GM18870 (cell line): ENCODE results near the gene IGLL5.
"Not testable (repeated sequence)": the region's sequence is repeated elsewhere in the genome, so short reads cannot be mapped to it uniquely, and the experiment has no call there.

Experiments
- ATAC-seq: cut with Tn5 transposase; IDR thresholded peaks from one replicate; pipeline ENCODE4 v1.9.1; 2021; ENCODE audit warnings: moderate library complexity; ENCODE audit not compliant: unreplicated experiment

Gene IGLL5

GRCh38 chr22:22912988-22913253, 25.3 kb downstream of the IGLL5 start:
- no peak for ATAC-seq

- no peak for ATAC-seq
Measured at GRCh38 chr22:22913989-22914388, 26.4 kb downstream of the IGLL5 start.

DNA sequence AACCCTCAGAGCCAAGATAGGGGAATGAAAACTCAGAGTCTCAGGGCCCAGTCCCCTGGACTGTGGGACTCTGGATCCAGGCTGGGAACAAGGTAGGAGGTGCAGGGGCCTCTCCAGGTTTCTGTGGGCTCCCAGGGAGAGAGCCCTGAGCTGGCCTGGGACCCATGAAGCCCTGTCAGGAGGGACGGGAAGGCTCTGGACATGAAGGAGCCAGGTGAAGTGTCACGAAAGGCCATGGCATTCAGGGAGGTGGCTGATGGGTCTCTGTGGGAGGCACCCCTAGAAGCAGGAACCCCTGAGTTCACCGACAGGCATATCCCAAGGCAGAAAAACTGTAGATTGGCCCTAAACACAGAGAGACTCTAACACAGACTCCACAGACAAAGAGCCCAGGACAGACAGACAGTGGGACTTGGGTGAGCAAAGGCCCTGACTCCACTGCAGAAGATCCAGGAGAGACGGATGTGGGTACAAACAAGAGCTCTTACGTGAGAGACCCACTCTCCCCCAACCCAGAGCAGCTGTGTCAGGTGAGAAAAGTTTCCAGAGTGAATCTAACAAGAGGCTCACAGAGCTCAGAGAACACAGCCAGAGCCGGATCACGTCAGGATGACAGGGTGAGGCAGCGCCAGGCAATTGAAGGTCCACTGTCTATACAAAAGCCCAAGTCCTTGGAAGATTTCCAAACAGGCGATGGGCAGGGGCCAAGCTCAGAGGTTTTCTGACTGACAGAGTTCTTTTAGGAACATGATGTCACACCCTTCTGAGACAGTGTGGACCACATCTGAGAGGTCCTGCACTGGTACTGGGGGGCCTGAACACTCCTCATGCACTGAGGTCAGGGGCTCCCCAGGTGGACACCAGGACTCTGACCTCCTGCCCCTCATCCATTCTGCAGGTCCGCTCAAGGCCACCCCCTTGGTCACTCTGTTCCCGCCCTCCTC, 27.4 kb downstream of the IGLL5 start:
- ATAC-seq = no peak

GRCh38 chr22:22915670-22916035, 28.0 kb downstream of the IGLL5 start:
- no peak for ATAC-seq

DNA sequence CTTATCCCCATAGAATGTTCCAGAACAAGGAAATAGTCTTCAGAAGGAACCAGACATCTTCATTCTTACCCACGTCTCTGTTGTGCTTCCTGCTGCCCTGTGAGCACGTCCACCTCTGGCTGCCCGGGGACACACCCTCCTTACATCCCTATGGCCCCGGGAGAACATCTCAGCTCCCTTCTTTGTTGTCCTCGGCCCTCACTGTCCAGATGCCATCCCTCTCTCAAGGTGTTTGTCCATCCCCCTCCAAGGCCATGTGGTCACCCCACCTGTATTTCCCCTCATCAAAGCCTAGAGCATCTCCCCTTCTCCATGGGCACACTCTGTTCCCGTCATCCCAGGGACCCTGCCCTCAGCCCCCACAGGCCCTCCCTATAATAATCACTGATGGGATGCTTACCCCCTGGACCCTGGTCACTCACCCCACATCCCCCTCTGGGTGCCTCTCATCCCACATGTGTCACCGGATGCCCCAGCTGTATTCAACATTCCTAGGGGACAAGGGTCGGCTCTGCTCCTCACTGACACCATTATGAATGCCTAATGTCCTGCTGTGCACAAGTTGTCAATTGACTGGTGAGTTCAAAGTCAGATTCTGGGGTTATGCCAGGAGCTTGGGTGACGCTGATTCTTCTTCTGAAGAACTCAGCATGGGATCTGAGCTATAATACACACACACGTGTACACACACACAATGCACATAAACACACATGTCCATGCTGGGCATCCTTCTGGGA, 28.8 kb downstream of the IGLL5 start:
- ATAC-seq = no peak

DNA sequence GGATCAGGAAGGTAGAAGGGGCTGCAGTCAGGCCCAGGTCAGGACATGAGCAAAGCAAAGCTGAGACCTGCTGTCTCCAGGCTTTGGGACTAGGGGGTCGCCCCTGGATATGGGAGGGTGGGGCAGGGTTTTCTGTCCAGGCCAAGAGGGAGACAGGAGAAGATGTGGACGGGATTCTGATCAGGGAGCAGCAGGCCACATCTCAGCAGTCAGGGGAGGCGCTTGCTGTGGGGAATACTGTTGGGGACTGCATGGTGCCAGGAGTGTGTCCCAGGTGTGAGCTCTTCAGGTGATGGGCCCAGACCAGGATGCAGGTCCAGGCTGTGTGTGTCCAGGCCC, 29.3 kb downstream of the IGLL5 start:
- ATAC-seq = no peak

DNA sequence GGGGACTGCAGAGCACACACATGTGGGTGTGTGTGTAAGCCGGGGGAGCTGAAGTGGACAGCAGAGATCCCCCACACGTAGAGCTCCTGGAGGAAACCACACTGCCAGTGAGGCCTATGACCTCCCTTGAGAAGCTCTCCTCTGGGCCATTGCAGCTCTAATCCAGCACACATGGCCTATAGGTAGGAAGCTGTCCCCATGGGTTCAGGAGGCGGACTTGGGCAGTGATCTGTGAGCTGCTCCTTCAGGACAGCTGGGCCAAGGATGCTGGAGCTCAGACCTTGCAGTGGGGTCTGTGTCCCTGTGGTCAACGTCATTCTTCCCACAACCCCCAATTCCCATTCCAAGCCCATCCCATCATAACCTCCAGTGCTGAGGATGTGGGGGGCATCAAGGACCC, 29.8 kb downstream of the IGLL5 start:
- ATAC-seq = no peak

DNA sequence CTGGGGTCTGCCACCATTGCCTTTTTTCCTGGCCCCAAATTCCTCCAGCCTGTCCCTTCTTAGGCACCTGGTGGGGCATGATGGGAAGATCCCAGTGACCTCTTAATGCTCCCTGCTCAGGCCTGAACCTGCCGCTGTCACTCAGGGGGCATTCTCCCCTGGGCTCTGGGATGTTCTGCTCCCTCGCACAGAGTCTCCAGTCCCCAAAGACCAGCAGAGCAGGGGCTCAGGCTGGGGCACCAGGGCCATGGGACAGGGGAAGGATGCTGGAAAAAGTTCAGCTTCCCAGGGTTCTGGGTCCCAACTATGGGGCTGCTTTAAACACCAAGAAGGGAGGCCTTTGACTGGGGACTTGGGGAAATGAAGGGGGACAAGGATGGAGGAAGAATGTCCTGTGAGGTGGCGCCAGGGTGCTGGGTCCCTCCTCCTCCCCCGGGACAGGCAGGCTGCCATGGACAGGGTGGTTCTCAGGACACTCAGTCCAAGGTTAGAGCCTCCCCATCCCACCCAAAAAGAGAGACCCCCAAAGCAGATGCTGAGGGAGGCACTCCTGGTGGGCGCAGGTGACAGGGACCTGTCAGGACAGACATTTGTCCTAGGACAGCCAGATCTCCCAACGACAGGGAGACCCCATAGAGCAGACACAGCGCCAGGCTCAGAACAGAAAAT, 30.8 kb downstream of the IGLL5 start:
- ATAC-seq = no peak

DNA sequence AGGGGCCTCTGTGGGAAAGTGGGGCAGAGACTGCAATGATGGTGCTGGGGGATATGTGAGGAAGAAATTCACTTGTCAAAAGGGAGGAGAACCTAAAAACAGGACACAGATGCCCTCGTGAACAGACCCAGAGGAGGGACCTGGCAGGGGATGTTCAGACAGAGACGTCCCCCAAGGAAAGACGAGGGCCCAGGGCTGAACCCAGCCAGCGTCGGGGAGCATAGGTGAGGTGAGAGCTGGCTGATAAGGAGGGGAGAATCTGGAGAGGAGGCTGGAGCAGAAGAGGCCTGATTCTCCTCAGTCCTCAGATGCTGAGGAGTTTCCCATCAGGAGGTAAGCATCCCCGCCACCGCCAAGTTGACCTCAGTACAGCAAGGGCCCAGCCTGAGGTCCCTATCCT, 31.4 kb downstream of the IGLL5 start:
- ATAC-seq = no peak

DNA sequence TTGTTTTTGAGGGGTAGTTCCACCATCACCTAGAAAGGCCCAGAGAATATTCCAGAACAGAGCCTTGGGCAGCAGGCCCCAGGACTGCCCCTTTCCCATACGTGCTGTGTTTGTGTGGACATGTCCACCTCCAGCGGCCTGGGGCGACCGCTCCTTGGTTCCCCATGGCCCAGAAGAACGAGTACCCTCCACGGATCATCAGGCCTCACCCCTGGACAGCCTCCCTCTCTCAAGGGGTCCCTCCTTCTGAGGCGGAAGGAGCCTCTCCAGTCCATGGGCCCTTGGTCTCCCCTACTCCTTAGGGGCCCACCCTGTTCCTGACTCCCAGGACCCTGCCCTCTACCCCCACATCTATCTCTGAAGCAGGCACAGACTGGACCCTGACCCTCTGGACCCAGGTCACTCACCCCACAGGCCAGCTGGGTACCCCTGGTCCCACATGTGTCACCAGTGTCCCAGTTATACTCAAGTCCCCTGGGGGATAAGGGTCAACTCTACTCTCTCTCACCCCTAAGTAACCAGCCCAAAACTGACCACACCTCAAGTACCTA, 32.6 kb downstream of the IGLL5 start:
- no peak for ATAC-seq

- ATAC-seq = no peak
Measured at GRCh38 chr22:22920910-22921550, 33.4 kb downstream of the IGLL5 start.

DNA sequence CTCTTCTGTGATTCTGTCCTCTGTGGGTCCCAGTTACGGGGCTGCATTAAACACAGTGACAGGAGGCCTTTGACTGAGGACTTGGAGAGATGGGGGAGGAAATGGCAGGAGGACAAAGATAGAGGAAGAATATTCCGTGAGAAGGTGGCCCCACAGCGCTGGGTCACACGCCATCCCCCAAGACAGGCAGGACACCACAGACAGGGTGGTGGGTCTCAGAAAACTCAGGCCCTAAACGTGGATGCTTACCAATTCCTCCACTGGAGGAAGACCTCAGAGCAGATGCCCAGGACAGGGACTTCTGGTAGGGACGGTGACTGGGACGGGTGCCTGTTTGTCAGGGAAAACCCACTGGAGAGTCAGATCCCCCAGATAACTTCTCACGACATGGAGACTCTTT, 34.0 kb downstream of the IGLL5 start:
- ATAC-seq = no peak

- ATAC-seq = not testable (repeated sequence)
Measured at GRCh38 chr22:22922092-22922953, 34.7 kb downstream of the IGLL5 start.

- no peak for ATAC-seq
Measured at GRCh38 chr22:22922954-22923319, 35.3 kb downstream of the IGLL5 start.

DNA sequence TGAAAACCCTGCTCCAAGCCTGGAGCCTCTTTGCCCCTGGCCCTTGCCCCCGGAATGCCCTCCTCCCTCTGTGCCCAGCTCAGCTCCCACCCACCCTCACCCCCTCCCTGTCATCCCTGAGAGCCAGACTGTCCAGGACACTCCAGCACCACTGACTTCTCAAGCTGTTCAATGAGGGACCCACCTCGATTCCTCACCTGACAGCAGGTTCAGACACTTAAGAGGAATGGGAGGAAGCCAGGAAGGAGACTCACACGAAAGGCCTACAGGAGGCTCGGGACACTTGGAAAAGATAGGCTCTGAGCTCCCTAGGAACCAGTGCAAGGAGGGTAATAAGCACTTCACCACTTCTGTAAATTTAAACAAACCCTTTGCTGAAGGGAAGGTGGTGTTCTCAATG, 35.8 kb downstream of the IGLL5 start:
- ATAC-seq = no peak

DNA sequence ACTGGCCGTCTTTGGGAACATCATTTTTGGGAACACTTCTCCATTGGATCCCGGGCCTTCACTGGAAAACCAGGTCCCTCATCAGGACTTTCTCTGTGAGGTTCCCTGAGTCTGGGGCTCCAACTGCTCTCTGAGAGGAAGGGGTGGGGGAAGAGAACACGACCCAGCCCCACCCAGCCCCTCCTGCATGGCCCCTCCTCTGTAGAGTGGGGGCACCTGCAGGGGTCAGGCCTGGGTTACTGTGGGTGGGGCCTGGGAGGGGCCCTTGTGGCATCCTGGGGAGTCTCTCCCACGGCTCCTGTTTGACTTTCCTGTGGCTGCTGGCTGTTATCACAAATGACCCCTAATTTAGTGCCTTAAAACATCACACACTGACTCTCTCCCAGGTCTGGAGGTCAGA, 36.3 kb downstream of the IGLL5 start:
- no peak for ATAC-seq

DNA sequence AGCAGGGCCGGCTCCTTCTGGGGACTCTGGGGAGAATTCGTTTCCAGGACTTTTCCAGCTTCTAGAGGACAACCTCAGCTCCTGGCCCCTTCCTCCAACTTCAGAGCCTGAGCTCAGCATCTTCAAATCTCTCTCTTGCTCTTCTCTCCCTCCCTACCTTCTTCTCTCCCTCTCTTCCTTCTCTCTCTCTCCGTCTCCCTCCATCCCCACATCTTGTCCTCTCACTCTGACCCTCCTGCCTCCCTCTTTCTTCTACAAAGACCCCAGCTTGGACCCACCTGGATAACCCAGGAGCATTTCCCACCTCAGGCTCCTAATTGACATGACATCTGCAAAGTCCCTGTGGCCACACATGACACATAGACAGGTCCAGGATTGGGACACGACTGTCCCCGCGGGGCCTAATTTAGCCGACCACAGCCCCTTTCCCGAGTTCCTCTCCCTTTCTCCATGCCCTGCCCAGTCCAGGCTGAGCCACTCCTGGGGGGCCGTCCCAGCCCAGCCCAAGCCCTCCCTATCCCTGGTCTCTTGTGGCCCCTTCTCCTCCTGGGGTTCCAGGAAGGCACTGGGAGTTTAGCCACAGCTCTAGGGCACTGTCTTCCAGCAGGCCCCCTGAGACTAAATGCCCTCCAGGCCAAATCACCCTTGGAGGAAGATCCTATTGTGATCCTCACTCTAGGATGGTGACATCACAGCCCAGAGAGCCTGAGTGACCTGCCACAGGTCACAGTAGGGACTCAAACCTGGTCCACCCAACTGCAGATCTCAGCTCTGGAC, 36.9 kb downstream of the IGLL5 start:
- ATAC-seq = no peak

- ATAC-seq = no peak
Measured at GRCh38 chr22:22925146-22925804, 37.7 kb downstream of the IGLL5 start.

DNA sequence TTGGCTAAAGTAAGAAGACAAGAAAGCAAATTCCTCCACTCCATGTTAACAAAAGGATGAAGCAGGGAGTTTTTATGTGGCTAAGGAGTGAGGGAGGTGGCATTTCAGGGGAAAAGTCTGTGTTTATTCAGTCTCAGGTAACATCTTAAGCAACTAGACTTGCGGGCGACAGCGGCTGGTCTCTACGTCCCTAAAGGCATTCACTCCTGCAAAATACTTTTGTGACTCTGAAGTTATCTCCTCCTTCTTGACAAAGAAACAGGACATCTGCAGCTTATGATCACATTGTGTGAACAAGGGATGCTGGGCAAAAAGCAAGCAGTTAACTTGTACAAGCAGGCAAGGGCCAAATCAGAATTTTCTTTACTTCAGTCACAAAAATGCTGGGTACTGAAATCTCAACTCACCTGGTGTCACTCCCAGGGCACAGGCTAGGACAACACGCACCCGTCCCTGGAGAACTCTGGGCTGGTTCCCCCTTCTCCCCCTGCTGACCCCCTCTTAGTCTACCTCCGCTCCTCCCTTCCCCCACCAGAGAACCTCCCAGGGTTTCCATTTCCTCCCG, 38.3 kb downstream of the IGLL5 start:
- no peak for ATAC-seq
